OCI-LY1 (cell line): ENCODE measurements around the gene EYS.

ENCODE experiments used
- H2AFZ ChIP-seq: fragments of 200-600 bp; sonication (generic), shearing (Covaris generic); 2 replicates; pipeline ENCODE4 v1.6.0; 2014; ENCODE audit warnings: antibody characterized with exemption, mild to moderate bottlenecking, low read length
- H3F3A ChIP-seq: fragments of 200-600 bp; sonication (generic), shearing (Covaris generic); 2 replicates; pipeline ENCODE4 v1.6.0; 2014; ENCODE audit warnings: mild to moderate bottlenecking, antibody characterized with exemption, low read length, moderate library complexity; ENCODE audit not compliant: insufficient read depth
- H3K27ac ChIP-seq: fragments of 200-600 bp; sonication (generic); 2 replicates; pipeline ENCODE4 v1.5.1; 2014; ENCODE audit warnings: low read length, mixed run types, mild to moderate bottlenecking, low read depth; ENCODE audit not compliant: poor library complexity, severe bottlenecking
- H3K27me3 ChIP-seq: fragments of 200-600 bp; sonication (generic); 2 replicates; pipeline ENCODE4 v1.6.0; 2014; ENCODE audit warnings: antibody characterized with exemption, mild to moderate bottlenecking, low read length, moderate library complexity; ENCODE audit not compliant: insufficient read depth
- H3K36me3 ChIP-seq: fragments of 200-600 bp; sonication (generic); 2 replicates; pipeline ENCODE4 v1.6.1; 2014; ENCODE audit warnings: mild to moderate bottlenecking, antibody characterized with exemption, low read length, moderate library complexity, mixed read lengths; ENCODE audit not compliant: insufficient read depth
- H3K4me1 ChIP-seq: fragments of 200-600 bp; sonication (generic); 2 replicates; pipeline ENCODE4 v1.5.1; 2014; ENCODE audit warnings: mild to moderate bottlenecking, low read length, moderate library complexity; ENCODE audit not compliant: insufficient read depth, severe bottlenecking
- H3K4me2 ChIP-seq: fragments of 200-600 bp; sonication (generic), shearing (Covaris generic); 2 replicates; pipeline ENCODE4 v1.6.1; 2014; ENCODE audit warnings: low read length
- H3K4me3 ChIP-seq: fragments of 200-600 bp; sonication (generic); 2 replicates; pipeline ENCODE4 v1.5.1; 2014; ENCODE audit warnings: low read length, low read depth, mild to moderate bottlenecking, mixed read lengths; ENCODE audit not compliant: poor library complexity, severe bottlenecking
- H3K79me2 ChIP-seq: fragments of 200-600 bp; shearing (Covaris generic); 2 replicates; pipeline ENCODE4 v1.6.1; 2016; ENCODE audit warnings: mixed run types, low read length, mixed read lengths; ENCODE audit not compliant: insufficient read depth
- H3K9ac ChIP-seq: fragments of 200-600 bp; sonication (generic), shearing (Covaris generic); 2 replicates; pipeline ENCODE4 v1.6.1; 2014; ENCODE audit warnings: mild to moderate bottlenecking, low read length, mixed read lengths
- H3K9me2 ChIP-seq: fragments of 200-600 bp; sonication (generic), shearing (Covaris generic); 2 replicates; pipeline ENCODE4 v1.6.1; 2014; ENCODE audit warnings: low read depth, mild to moderate bottlenecking, low read length, mixed read lengths
- H3K9me3 ChIP-seq: fragments of 200-600 bp; shearing (Covaris generic); 2 replicates; pipeline ENCODE4 v1.6.1; 2014; ENCODE audit warnings: low read length, mixed read lengths
- H4K20me1 ChIP-seq: fragments of 200-600 bp; sonication (generic), shearing (Covaris generic); 2 replicates; pipeline ENCODE4 v1.6.0; 2016; ENCODE audit warnings: mild to moderate bottlenecking, low read length; ENCODE audit not compliant: insufficient read depth
- EZH2 ChIP-seq: fragments of 200-600 bp; sonication (generic), shearing (Covaris generic); IDR thresholded peaks from 2 replicates; pipeline ENCODE4 v1.8.0; 2017; ENCODE audit warnings: borderline replicate concordance, mixed run types, mild to moderate bottlenecking, antibody characterized with exemption, low read length, moderate library complexity, mixed read lengths
- TF ChIP-seq, protein P1 (sequence below): fragments of 200-600 bp; sonication (generic), shearing (Covaris generic); IDR thresholded peaks from 2 replicates; pipeline ENCODE4 v1.5.1; 2017; ENCODE audit warnings: mild to moderate bottlenecking, antibody characterized with exemption, low read length, moderate library complexity, mixed read lengths

Gene EYS

DNA sequence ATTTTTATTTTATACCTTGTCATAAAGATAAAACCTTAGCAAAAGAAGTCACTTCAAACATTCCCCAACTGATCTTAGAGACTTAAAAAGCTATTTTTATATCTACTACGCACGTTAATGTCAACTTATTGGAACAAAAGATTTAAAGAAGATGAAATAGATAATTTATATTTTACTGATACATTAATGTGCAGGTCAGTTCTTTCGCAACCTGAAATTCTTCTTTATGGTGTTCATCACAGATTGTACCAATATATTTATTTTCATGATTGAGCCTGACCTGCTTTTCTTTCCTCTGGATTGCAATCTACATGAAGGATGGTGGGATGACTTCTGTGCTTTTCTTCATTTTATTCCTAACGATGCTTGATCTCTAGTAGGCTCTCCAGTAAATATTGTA, 1475.1 kb downstream of the EYS start:
- H3F3A ChIP-seq, result no peaks in the 10 kb centered on the region
- H3K4me3 ChIP-seq, result no peak overlapping the region
- no peaks in the 10 kb centered on the region for H4K20me1 ChIP-seq
- TF ChIP-seq, protein P1, sequence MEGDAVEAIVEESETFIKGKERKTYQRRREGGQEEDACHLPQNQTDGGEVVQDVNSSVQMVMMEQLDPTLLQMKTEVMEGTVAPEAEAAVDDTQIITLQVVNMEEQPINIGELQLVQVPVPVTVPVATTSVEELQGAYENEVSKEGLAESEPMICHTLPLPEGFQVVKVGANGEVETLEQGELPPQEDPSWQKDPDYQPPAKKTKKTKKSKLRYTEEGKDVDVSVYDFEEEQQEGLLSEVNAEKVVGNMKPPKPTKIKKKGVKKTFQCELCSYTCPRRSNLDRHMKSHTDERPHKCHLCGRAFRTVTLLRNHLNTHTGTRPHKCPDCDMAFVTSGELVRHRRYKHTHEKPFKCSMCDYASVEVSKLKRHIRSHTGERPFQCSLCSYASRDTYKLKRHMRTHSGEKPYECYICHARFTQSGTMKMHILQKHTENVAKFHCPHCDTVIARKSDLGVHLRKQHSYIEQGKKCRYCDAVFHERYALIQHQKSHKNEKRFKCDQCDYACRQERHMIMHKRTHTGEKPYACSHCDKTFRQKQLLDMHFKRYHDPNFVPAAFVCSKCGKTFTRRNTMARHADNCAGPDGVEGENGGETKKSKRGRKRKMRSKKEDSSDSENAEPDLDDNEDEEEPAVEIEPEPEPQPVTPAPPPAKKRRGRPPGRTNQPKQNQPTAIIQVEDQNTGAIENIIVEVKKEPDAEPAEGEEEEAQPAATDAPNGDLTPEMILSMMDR, result no peak
- TF ChIP-seq EZH2, result no peak
- no peaks in the 10 kb centered on the region for H3K79me2 ChIP-seq
- H3K27me3 ChIP-seq, result no peaks in the 10 kb centered on the region
- H3K36me3 ChIP-seq, result no peaks in the 10 kb centered on the region
- H3K4me2 ChIP-seq, result no peak overlapping the region
- H3K9me2 ChIP-seq, result no peaks in the 10 kb centered on the region
- H3K9ac ChIP-seq, result no peak overlapping the region
- H2AFZ ChIP-seq, result no peak overlapping the region
- H3K4me1 ChIP-seq, result no peaks in the 10 kb centered on the region
- H3K27ac ChIP-seq, result no peak overlapping the region
- H3K9me3 ChIP-seq, result no peaks in the 10 kb centered on the region

DNA sequence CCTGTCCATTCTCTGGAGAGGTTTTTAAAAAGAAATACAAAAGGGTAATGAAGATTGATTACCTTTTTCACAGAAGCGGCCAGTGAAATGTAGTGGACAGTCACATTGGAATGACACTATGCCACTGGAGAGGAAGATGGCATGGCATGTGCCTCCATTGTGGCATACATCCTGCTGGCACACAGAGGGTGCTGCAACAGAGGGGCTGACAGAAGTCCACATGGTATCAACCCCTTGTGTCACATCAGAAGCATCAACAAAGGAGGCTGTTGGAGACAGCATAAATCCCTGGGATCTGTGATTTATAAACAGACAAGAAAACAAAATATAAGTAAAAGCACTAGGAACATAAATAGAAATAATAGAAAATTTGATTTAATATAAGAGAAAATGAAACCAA, 1476.5 kb downstream of the EYS start:
- no peak overlapping the region for H3K4me2 ChIP-seq
- no peak for TF ChIP-seq EZH2
- H3F3A ChIP-seq, result no peaks in the 10 kb centered on the region
- no peaks in the 10 kb centered on the region for H3K36me3 ChIP-seq
- no peak overlapping the region for H2AFZ ChIP-seq
- H3K9ac ChIP-seq, result no peak overlapping the region
- H3K27ac ChIP-seq, result no peak overlapping the region
- no peaks in the 10 kb centered on the region for H3K27me3 ChIP-seq
- no peaks in the 10 kb centered on the region for H4K20me1 ChIP-seq
- H3K9me3 ChIP-seq, result no peaks in the 10 kb centered on the region
- no peaks in the 10 kb centered on the region for H3K79me2 ChIP-seq
- no peaks in the 10 kb centered on the region for H3K9me2 ChIP-seq
- no peaks in the 10 kb centered on the region for H3K4me1 ChIP-seq
- no peak overlapping the region for H3K4me3 ChIP-seq

DNA sequence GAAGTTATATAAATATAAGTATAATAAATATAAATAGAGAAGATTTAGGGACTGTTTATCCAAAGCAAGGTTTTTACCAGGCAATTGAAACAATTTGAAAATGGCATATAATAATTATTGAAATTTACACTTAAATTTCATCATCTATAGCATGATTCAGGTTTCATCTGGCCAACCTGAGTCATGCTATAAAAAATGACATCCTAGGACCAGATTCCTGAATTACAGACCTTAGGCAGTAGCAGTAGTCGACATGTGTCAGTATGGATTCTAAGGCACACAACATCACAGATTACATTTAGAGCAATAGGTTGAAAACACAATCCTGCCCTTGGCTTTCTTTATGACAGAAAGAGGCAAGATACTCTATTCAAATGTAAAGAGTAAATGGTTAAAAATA, 1479.2 kb downstream of the EYS start:
- Histone ChIP-seq H3K4me2 (no peak overlapping the region), H3K9me3 (no peaks in the 10 kb centered on the region), H3K4me1 (no peaks in the 10 kb centered on the region), H2AFZ (no peak overlapping the region), H3F3A (no peaks in the 10 kb centered on the region), H3K36me3 (no peaks in the 10 kb centered on the region), H3K4me3 (no peak overlapping the region), H4K20me1 (no peaks in the 10 kb centered on the region), H3K79me2 (no peaks in the 10 kb centered on the region), H3K27ac (no peak overlapping the region), H3K27me3 (no peaks in the 10 kb centered on the region), H3K9me2 (no peaks in the 10 kb centered on the region), H3K9ac (no peak overlapping the region)
- no peak for TF ChIP-seq EZH2
- TF ChIP-seq, protein P1, result no peak

DNA sequence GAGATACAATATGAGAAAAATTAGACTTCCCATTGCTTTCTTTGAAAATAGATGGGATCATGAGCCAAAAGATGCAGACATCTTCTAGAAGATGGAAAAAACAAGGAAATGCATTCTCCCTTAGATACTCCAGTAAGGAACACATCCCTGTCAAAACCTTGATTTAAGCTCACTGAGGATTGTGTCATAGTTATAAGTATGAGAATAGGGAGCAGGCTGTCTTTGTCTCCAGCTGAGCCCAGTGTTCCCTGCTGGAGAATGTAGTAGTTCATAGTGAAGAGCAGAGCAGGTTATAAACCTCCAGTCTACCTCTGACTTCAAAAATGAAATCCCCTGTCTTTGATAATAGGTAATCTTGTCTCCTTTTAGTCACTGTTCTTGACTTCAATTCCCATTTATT, 1481.5 kb downstream of the EYS start:
- H3K9me3 ChIP-seq, result no peaks in the 10 kb centered on the region
- H3K27ac ChIP-seq, result no peak overlapping the region
- H3K4me2 ChIP-seq, result no peak overlapping the region
- H4K20me1 ChIP-seq, result no peaks in the 10 kb centered on the region
- H3K9me2 ChIP-seq, result no peaks in the 10 kb centered on the region
- H3K36me3 ChIP-seq, result no peaks in the 10 kb centered on the region
- H3K4me1 ChIP-seq, result no peaks in the 10 kb centered on the region
- no peaks in the 10 kb centered on the region for H3K27me3 ChIP-seq
- TF ChIP-seq, protein P1, result no peak
- no peak for TF ChIP-seq EZH2
- H3K79me2 ChIP-seq, result no peaks in the 10 kb centered on the region
- H3K4me3 ChIP-seq, result no peak overlapping the region
- H3F3A ChIP-seq, result no peaks in the 10 kb centered on the region
- no peak overlapping the region for H2AFZ ChIP-seq
- H3K9ac ChIP-seq, result no peak overlapping the region
